ENCODE data around the gene GLRA3. TPM values are rescaled to one million over a fixed set of nuclear protein-coding genes. Genes with fewer than 3 reads are reported as not detected.

GLRA3 gene
- total and polyA plus RNA-seq, 2 of the 8 experiments (the other 6 are each of a cell fraction or from before 2014, with no cell fraction given), result 0.02 TPM; not detected in 1

DNA sequence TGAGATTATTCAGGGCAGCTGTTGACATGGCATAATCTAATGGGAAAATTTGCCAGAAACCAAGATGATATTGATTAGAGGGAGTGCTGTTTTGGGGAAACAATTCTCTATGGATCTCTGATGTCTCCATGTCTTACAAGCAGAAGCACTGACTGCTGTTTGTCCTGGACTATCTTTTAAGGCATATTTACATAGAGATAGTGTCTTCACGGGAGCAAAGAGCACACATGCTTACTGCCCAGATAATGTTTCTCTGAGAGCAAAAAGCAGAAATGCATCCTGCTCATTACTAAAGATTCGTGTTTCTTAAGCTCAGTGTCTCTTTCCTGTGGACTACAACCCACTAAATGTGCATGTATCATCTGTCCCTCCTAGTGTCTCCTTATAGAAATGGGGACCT is 41.3 kb upstream of the GLRA3 start:
- Histone ChIP-seq H3K18ac (ENCODE audit: extremely low read depth, low read length) (no peak overlapping the region), H3K9ac (replicated peaks in 1 of 4; ENCODE audit: extremely low read depth in 1 of 4, low read depth in 3 of 4, low read length in 3 of 4) (no peak overlapping the region), H3K4ac (replicated peaks; ENCODE audit: insufficient read length, low read depth, low read length) (no peak overlapping the region), H3K23ac (ENCODE audit: insufficient read length) (no peak overlapping the region), H4K20me1 (replicated peaks in 1 of 2; ENCODE audit: control insufficient read depth in 1 of 2, insufficient read depth in 2 of 2, low read length in 2 of 2) (no peaks in the 10 kb centered on the region), H2BK15ac (ENCODE audit: low read length) (no peak overlapping the region), H3K4me2 (ENCODE audit: insufficient read depth in 1 of 2, low read depth in 2 of 2, low read length in 2 of 2) (no peak overlapping the region), H4K8ac (ENCODE audit: extremely low read depth, insufficient read depth, low read length) (no peak overlapping the region), H2BK20ac (ENCODE audit: low read length) (no peak overlapping the region), H3K56ac (replicated peaks; ENCODE audit: insufficient read length, low read depth, low read length) (no peak overlapping the region), H3K4me3 (ENCODE audit: extremely low read depth in 1 of 4, insufficient read depth in 2 of 4, low read depth in 3 of 4, low read length in 4 of 4) (no peak overlapping the region), H3K23me2 (ENCODE audit: low read depth, low read length) (no peaks in the 10 kb centered on the region; the same call in 1 of the 2 replicates), H2AK5ac (ENCODE audit: low read depth, low read length) (no peak overlapping the region), H3K4me1 (replicated peaks in 1 of 4; ENCODE audit: control insufficient read depth in 3 of 4, insufficient read depth in 4 of 4, low read length in 3 of 4) (no peaks in the 10 kb centered on the region), H3K36me3 (ENCODE audit: control insufficient read depth in 2 of 4, insufficient read depth in 4 of 4, low read length in 3 of 4) (no peaks in the 10 kb centered on the region), H2BK120ac (replicated peaks; ENCODE audit: low read depth, low read length) (no peak overlapping the region), H3K27me3 (replicated peaks in 1 of 4; ENCODE audit: control insufficient read depth in 3 of 4, extremely low read depth in 1 of 4, insufficient read depth in 3 of 4, low read length in 3 of 4) (no peaks in the 10 kb centered on the region), H2BK12ac (ENCODE audit: low read depth, low read length) (no peak overlapping the region), H2BK5ac (ENCODE audit: low read depth, low read length) (no peak overlapping the region), H3K14ac (ENCODE audit: insufficient read length) (no peak overlapping the region), H3K79me2 (ENCODE audit: control insufficient read depth in 1 of 2, insufficient read depth in 2 of 2, low read length in 2 of 2) (no peaks in the 10 kb centered on the region), H3K27ac (ENCODE audit: low read depth, low read length) (no peak overlapping the region), H3K9me3 (ENCODE audit: insufficient read depth in 2 of 2, low read depth in 1 of 2, low read length in 1 of 2) (no peaks in the 10 kb centered on the region), H2AFZ (ENCODE audit: low read length) (no peak overlapping the region), H4K5ac (ENCODE audit: insufficient read length, low read depth, low read length) (no peak overlapping the region), H4K91ac (replicated peaks; ENCODE audit: insufficient read length, low read length) (no peak overlapping the region), H3K79me1 (ENCODE audit: low read depth, low read length) (no peaks in the 10 kb centered on the region)
- FAIRE-seq, result no peak
- 50% methylated on average over 2 of the region's 2 CpGs; no CpG with 5 or more reads in 1 of the 2 experiments for WGBS, 2 experiments (ENCODE audit: extremely low coverage in 1 of 2, insufficient coverage in 1 of 2, insufficient read length in 1 of 2, insufficient replicate concordance in 2 of 2, low coverage in 1 of 2, low lambda C conversion rate in 2 of 2, missing lambda C conversion rate in 1 of 2)
- DNase-seq (ENCODE audit: low read depth in 1 of 2, low spot score in 2 of 2), result no peak
- ChIA-PET POLR2A (ENCODE audit: partially characterized antibody) (no interaction called here), CTCF (ENCODE audit: partially characterized antibody) (interaction anchor here (0.5 to 1.5 kb wide), 2 partner anchors 14 to 388 kb away, joined by 3 read pairs; no protein-coding TSS in a partner anchor)
- TF ChIP-seq MAFK (IDR thresholded peaks at IDR 0.05; ENCODE audit: low read depth, low read length) (no peak), BACH1 (IDR thresholded peaks at IDR 0.05; ENCODE audit: low read length) (no peak)

Measured in H1 (cell line).